ENCODE data around the gene CAPN10. TPM values are rescaled to one million over a fixed set of nuclear protein-coding genes. Genes with fewer than 3 reads are reported as not detected.

The CAPN10 gene
- polyA plus RNA-seq, 2 of the 4 experiments (the other 2 are of a cell fraction) = 8.4 to 15.8 TPM

DNA sequence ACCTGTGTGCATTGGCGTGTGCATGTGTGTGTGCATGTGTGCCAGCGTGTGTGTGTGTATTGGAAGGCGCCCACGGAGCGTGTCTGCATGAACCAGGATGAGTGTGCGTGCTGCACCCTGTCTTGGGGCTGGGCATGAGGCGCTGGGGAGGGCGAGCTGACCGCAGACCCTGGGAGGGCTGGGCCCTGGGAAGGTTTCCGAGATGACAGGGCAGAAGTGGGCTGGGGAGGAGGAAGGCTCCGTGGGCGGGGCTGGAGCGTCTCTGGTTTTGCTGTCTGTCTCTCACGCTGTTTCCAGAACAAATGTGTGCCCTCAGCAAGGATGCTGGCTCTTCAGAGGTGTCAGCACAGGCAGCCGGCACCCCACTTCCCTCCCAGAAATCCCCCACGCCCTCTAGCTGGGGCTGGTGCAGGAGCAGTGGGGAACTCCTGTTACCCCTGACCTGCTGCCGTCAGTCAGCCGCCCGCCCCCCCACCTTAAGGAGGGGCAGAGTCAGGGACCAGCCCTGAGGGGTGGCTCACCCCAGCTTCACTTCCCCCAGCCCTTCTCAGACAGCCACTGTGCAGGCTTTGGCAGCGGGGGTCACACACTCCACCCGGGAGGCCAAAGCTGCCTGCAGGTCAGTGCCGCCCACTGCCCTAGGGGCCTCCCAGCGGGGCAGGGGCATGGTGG lies 38.6 kb downstream of the CAPN10 start, which contains the start of gene GPR35:
Gene GPR35 (plus strand): TSS at position 531 of the 672 bp plus-strand sequence. CDS start 4,473 bp downstream, outside the sequence.
- no peak within 1 kb of the TSS for H3K27ac ChIP-seq
- FAIRE-seq (no peak), ATAC-seq (peak; percentile 31 to 64), DNase-seq (ENCODE audit: low read depth in 1 of 2, low spot score in 1 of 2) (peak in 1 of 2 experiments; percentile 26)
- CTCF ChIA-PET = no interaction called here
- H3K9me3 ChIP-seq = no peaks in the 10 kb centered on the region
- WGBS (ENCODE audit: missing lambda C conversion rate) = 64% methylated on average over 17 of the region's 23 CpGs
- TF ChIP-seq, protein P1, sequence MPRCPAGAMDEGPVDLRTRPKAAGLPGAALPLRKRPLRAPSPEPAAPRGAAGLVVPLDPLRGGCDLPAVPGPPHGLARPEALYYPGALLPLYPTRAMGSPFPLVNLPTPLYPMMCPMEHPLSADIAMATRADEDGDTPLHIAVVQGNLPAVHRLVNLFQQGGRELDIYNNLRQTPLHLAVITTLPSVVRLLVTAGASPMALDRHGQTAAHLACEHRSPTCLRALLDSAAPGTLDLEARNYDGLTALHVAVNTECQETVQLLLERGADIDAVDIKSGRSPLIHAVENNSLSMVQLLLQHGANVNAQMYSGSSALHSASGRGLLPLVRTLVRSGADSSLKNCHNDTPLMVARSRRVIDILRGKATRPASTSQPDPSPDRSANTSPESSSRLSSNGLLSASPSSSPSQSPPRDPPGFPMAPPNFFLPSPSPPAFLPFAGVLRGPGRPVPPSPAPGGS (IDR thresholded peaks at IDR 0.05) = no peak
- TF ChIP-seq RCOR1 (IDR thresholded peaks at IDR 0.05; ENCODE audit: low read depth, low read length) (no peak), MAFK (IDR thresholded peaks at IDR 0.05; ENCODE audit: partially characterized antibody) (no peak), ZNF302 (CRISPR knock-in tag; IDR thresholded peaks at IDR 0.05) (no peak), KDM1A (IDR thresholded peaks at IDR 0.05; ENCODE audit: low read depth) (no peak)
- TF ChIP-seq, protein P2, sequence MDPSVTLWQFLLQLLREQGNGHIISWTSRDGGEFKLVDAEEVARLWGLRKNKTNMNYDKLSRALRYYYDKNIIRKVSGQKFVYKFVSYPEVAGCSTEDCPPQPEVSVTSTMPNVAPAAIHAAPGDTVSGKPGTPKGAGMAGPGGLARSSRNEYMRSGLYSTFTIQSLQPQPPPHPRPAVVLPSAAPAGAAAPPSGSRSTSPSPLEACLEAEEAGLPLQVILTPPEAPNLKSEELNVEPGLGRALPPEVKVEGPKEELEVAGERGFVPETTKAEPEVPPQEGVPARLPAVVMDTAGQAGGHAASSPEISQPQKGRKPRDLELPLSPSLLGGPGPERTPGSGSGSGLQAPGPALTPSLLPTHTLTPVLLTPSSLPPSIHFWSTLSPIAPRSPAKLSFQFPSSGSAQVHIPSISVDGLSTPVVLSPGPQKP (IDR thresholded peaks at IDR 0.05; ENCODE audit: low read depth, low read length) = no peak
- no peak within 1 kb of the TSS for H3K4me3 ChIP-seq
- POLR2A ChIA-PET = no interaction called here
- H3K4me1 ChIP-seq = no peaks in the 10 kb centered on the region
- H3K4me2 ChIP-seq = no peak within 1 kb of the TSS

DNA sequence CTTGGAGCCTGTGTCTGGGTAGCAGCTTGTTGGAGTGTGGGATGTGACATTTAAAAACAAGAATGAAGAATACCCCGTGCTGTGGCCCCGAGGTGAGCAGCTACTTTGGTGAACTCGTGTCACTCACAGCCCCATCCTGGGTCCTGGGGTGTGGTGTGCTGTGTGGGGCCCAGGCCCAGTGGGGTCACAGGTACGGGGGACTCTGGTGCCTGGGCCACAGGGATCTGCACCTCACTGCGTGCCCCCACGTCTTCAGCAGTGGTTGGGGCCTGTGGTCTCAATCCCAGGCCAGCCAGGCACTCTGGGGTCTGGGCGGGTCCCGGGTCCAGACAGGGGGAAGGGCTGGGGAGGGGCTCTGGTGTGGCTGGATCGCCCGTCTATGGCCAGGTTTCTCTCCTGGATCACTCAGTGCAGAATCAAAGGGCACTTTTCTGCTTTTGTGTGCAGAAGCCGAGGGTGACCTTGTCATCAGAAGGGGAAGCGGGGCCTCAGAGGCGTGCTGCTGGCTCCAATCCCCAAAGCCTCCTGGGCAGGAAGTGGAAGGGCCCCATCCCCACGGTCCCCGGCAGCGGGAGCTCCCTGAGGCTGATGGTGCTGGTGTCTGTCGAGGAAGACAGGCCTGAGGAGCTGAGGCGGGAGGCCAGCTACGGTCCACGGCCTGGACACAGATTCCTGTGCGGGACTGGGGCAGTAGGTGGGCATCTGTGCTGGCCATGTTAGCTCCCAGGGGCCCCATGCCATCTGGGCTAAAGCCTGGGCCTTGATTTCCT lies 40.2 kb downstream of the CAPN10 start:
- 62% methylated on average over 17 of the region's 21 CpGs for WGBS (ENCODE audit: missing lambda C conversion rate)
- ATAC-seq = no peak
- no peak for DNase-seq (ENCODE audit: low read depth in 1 of 2, low spot score in 1 of 2)
- H3K4me2 ChIP-seq = no peak overlapping the region
- no peaks in the 10 kb centered on the region for H3K4me1 ChIP-seq
- ChIA-PET POLR2A (no interaction called here), CTCF (interaction anchor here (1.1 to 1.3 kb wide), 2 partner anchors 10 to 22 kb away, joined by 3 read pairs; no protein-coding TSS in a partner anchor)
- no peak overlapping the region for H3K27ac ChIP-seq
- H3K4me3 ChIP-seq = no peak overlapping the region
- no peaks in the 10 kb centered on the region for H3K9me3 ChIP-seq
- no peak for TF ChIP-seq ZSCAN20 (CRISPR knock-in tag; IDR thresholded peaks at IDR 0.05)
- TF ChIP-seq GATA3 (IDR thresholded peaks at IDR 0.05; ENCODE audit: borderline replicate concordance) = no peak
- TF ChIP-seq, protein P3, sequence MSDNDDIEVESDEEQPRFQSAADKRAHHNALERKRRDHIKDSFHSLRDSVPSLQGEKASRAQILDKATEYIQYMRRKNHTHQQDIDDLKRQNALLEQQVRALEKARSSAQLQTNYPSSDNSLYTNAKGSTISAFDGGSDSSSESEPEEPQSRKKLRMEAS (IDR thresholded peaks at IDR 0.05) = no peak
- TF ChIP-seq NPAS2 (CRISPR knock-in tag; IDR thresholded peaks at IDR 0.05; ENCODE audit: borderline replicate concordance) = no peak
- TF ChIP-seq, protein P4, sequence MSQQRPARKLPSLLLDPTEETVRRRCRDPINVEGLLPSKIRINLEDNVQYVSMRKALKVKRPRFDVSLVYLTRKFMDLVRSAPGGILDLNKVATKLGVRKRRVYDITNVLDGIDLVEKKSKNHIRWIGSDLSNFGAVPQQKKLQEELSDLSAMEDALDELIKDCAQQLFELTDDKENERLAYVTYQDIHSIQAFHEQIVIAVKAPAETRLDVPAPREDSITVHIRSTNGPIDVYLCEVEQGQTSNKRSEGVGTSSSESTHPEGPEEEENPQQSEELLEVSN (IDR thresholded peaks at IDR 0.05; ENCODE audit: borderline replicate concordance, low read depth) = no peak
- TF ChIP-seq, protein P2 (IDR thresholded peaks at IDR 0.05; ENCODE audit: low read depth, low read length) = no peak
- TF ChIP-seq EHF (CRISPR knock-in tag; IDR thresholded peaks at IDR 0.05) = no peak
- no peak for TF ChIP-seq KDM1A (IDR thresholded peaks at IDR 0.05; ENCODE audit: low read depth)
- TF ChIP-seq BHLHE40 (IDR thresholded peaks at IDR 0.05; ENCODE audit: low read depth, low read length) = no peak
- TF ChIP-seq HOXA7 (CRISPR knock-in tag; IDR thresholded peaks at IDR 0.05) = no peak
- TF ChIP-seq ZFP36 (IDR thresholded peaks at IDR 0.05; ENCODE audit: borderline replicate concordance, partially characterized antibody) = no peak
- TF ChIP-seq NFE2L2 (conservative IDR thresholded peaks at IDR 0.05; ENCODE audit: low read length) = no peak
- no peak for TF ChIP-seq SREBF2 (IDR thresholded peaks at IDR 0.05)
- TF ChIP-seq, protein P5, sequence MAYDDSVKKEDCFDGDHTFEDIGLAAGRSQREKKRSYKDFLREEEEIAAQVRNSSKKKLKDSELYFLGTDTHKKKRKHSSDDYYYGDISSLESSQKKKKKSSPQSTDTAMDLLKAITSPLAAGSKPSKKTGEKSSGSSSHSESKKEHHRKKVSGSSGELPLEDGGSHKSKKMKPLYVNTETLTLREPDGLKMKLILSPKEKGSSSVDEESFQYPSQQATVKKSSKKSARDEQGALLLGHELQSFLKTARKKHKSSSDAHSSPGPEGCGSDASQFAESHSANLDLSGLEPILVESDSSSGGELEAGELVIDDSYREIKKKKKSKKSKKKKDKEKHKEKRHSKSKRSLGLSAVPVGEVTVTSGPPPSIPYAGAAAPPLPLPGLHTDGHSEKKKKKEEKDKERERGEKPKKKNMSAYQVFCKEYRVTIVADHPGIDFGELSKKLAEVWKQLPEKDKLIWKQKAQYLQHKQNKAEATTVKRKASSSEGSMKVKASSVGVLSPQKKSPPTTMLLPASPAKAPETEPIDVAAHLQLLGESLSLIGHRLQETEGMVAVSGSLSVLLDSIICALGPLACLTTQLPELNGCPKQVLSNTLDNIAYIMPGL (CRISPR knock-in tag; IDR thresholded peaks at IDR 0.05; ENCODE audit: borderline replicate concordance) = no peak
- TF ChIP-seq, protein P6, sequence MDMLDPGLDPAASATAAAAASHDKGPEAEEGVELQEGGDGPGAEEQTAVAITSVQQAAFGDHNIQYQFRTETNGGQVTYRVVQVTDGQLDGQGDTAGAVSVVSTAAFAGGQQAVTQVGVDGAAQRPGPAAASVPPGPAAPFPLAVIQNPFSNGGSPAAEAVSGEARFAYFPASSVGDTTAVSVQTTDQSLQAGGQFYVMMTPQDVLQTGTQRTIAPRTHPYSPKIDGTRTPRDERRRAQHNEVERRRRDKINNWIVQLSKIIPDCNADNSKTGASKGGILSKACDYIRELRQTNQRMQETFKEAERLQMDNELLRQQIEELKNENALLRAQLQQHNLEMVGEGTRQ (IDR thresholded peaks at IDR 0.05) = no peak
- no peak for FAIRE-seq
